ENCODE data around the gene FGF14.
A peak's percentile ranks its signal among the peaks of the same experiment; 100 is the strongest.

Gene FGF14

DNA sequence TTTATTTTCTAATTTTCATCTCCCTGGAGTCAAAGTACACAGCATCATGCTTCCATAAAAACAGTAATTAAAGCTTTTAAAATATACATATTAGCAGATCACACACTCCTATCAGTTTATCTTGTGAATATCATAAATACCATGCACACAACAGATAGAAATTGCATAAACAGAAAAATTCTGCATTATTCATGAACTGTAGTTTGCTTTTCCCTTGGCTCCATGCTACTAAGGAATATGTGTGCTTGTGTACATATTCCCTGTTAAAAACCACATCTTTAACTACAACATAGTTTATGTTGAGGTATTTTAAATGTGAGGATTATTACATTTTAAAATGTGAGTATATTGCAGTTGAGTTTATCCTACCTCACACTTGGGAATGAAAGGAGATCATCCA is 193.5 kb downstream of the FGF14 start:
- no peak for DNase-seq (ENCODE audit: low spot score)
- ATAC-seq (ENCODE audit: low read depth) = no peak

GRCh38 chr13:102207680-102208342 is 194.0 kb downstream of the FGF14 start:
- H3K4me1 ChIP-seq (ENCODE audit: insufficient read depth, poor library complexity, severe bottlenecking) = no peaks in the 10 kb centered on the region
- H3K27me3 ChIP-seq (ENCODE audit: insufficient read depth, poor library complexity, severe bottlenecking) = no peaks in the 10 kb centered on the region
- TF ChIP-seq, protein P1, sequence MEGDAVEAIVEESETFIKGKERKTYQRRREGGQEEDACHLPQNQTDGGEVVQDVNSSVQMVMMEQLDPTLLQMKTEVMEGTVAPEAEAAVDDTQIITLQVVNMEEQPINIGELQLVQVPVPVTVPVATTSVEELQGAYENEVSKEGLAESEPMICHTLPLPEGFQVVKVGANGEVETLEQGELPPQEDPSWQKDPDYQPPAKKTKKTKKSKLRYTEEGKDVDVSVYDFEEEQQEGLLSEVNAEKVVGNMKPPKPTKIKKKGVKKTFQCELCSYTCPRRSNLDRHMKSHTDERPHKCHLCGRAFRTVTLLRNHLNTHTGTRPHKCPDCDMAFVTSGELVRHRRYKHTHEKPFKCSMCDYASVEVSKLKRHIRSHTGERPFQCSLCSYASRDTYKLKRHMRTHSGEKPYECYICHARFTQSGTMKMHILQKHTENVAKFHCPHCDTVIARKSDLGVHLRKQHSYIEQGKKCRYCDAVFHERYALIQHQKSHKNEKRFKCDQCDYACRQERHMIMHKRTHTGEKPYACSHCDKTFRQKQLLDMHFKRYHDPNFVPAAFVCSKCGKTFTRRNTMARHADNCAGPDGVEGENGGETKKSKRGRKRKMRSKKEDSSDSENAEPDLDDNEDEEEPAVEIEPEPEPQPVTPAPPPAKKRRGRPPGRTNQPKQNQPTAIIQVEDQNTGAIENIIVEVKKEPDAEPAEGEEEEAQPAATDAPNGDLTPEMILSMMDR (IDR thresholded peaks at IDR 0.05; ENCODE audit: poor library complexity, severe bottlenecking) = no peak
- ATAC-seq (ENCODE audit: low read depth) (no peak), DNase-seq (ENCODE audit: low spot score) (no peak)
- no peaks in the 10 kb centered on the region for H3K9me3 ChIP-seq (ENCODE audit: severe bottlenecking)
- no peak overlapping the region for H3K27ac ChIP-seq (ENCODE audit: poor library complexity, severe bottlenecking)
- H3K36me3 ChIP-seq (ENCODE audit: low read depth) = no peaks in the 10 kb centered on the region
- H3K4me3 ChIP-seq (ENCODE audit: severe bottlenecking) = no peak overlapping the region

More for the DNA sequence above, 193.5 kb downstream of the FGF14 start:
- Histone ChIP-seq H3K4me3 (ENCODE audit: severe bottlenecking) (no peak overlapping the region), H3K9me3 (ENCODE audit: severe bottlenecking) (no peaks in the 10 kb centered on the region), H3K27ac (ENCODE audit: poor library complexity, severe bottlenecking) (no peak overlapping the region), H3K4me1 (ENCODE audit: insufficient read depth, poor library complexity, severe bottlenecking) (no peaks in the 10 kb centered on the region), H3K36me3 (ENCODE audit: low read depth) (no peaks in the 10 kb centered on the region), H3K27me3 (ENCODE audit: insufficient read depth, poor library complexity, severe bottlenecking) (no peaks in the 10 kb centered on the region)
- TF ChIP-seq, protein P1 (IDR thresholded peaks at IDR 0.05; ENCODE audit: poor library complexity, severe bottlenecking) = no peak

- ATAC-seq (ENCODE audit: low read depth) (no peak), DNase-seq (ENCODE audit: low spot score) (no peak)
- TF ChIP-seq, protein P1 (IDR thresholded peaks at IDR 0.05; ENCODE audit: poor library complexity, severe bottlenecking) = no peak
- H3K27ac ChIP-seq (ENCODE audit: poor library complexity, severe bottlenecking) = no peak overlapping the region
- peaks cover 7% of the 10 kb centered on the region for H3K4me1 ChIP-seq (ENCODE audit: insufficient read depth, poor library complexity, severe bottlenecking)
- H3K9me3 ChIP-seq (ENCODE audit: severe bottlenecking) = no peaks in the 10 kb centered on the region
- no peak overlapping the region for H3K4me3 ChIP-seq (ENCODE audit: severe bottlenecking)
- H3K27me3 ChIP-seq (ENCODE audit: insufficient read depth, poor library complexity, severe bottlenecking) = no peaks in the 10 kb centered on the region
- no peaks in the 10 kb centered on the region for H3K36me3 ChIP-seq (ENCODE audit: low read depth)
Observed at GRCh38 chr13:102203718-102204117, 198.1 kb downstream of the FGF14 start.

DNA sequence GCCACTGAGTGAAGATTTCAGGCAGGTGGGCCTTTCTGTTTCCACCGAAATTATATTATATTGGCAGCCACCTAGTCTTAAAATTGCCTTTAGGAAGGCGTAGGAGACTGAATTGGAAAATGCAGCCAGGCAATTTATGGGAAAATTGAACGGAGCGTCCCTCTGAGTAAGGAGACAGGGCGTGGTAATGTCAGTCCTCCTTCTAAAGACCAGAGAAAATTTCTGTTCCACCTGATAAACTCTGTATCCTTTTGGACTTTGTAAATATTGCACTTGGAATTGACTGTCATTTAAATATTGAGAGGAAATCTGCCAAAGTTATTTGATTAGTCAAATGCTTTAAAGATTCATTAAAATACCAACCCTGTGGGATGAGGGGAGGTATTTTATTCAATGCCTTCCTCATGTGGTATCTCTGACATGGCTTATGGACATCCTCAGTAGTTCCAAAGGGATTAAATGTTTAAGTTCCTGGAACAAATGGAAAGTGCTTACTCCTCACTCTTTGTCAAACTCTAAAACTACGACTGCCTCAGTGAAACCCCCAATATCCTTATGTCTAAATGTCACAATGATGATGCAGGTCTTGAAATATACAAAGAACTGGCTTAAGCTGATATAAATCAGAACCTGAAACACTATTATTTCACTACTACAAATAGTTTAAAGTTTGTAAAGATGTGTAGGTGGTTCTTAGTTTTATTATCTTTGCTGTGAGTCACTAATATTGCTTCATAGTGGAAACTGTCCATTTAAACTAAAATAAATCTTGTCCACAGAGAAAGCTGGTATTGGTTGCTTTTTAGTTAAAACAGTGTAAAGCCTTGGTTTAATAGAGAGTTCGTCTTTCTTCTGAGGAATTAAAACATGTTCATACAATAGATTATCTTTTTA is 203.2 kb downstream of the FGF14 start:
- ATAC-seq (ENCODE audit: low read depth) = peak; percentile 74
- no peaks in the 10 kb centered on the region for H3K27me3 ChIP-seq (ENCODE audit: insufficient read depth, poor library complexity, severe bottlenecking)
- no peaks in the 10 kb centered on the region for H3K36me3 ChIP-seq (ENCODE audit: low read depth)
- H3K4me1 ChIP-seq (ENCODE audit: insufficient read depth, poor library complexity, severe bottlenecking) = peaks cover 27% of the 10 kb centered on the region
- no peak overlapping the region for H3K4me3 ChIP-seq (ENCODE audit: severe bottlenecking)
- no peaks in the 10 kb centered on the region for H3K9me3 ChIP-seq (ENCODE audit: severe bottlenecking)
- H3K27ac ChIP-seq (ENCODE audit: poor library complexity, severe bottlenecking) = peak overlapping the region; percentile 72
- TF ChIP-seq, protein P1 (IDR thresholded peaks at IDR 0.05; ENCODE audit: poor library complexity, severe bottlenecking) = no peak
- no peak for DNase-seq (ENCODE audit: low spot score)
